Measurements from ENCODE around the gene TUT4.

The TUT4 gene

DNA sequence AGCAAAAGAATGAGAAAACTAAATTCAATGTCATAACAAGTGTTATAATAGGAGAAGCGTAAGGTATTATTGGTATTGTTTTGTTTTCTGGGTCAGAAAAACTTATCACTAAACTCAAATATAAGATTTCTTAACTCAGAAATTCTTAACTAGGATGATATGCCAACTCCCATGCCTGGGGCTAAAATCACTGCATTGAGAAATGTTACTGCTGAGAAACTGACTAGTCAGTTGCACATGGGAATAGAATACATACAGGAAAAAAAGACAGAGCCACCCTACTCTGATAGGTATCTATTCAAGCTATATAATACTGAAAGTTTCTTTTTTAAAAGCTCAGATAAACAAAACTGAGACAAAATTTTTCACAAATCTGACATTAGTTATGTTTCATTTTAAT lies 92.2 kb downstream of the TUT4 start:
- no peak for DNase-seq

DNA sequence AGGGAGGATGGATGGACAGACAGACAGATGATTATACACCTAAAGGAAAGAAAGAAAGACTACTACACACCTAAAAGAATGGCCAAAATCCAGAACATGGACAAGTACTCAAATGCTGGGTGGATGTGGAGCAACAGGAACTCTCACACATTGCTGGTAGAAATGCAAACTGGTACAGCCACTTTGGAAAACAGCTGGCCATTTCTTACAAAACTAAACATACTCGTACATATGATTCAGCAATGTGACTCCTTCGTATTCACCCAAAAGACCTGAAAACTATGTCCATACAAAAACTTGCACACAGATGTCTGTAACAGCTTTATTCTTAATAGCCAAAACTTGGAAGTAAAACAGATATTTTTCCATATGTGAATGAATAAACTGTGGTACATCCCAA lies 97.2 kb downstream of the TUT4 start:
- DNase-seq, result no peak

DNA sequence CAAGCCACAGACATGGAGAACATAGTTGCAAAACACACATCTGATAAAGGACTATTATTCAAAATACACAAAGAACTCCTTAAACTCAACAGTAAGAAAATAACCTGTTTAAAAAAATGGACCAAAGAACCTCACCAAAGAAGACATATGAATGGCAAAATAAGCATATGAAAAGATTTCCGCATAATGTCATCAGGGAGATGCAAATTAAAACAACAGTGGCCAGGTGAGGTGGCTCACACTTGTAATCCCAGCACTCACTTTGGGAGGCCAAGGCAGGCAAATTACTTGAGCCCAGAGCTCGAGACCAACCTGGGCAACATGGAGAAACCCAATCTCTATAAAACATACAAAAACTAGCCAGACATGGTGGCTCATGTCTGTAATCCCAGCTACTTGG lies 98.1 kb downstream of the TUT4 start:
- DNase-seq, result no peak

DNA sequence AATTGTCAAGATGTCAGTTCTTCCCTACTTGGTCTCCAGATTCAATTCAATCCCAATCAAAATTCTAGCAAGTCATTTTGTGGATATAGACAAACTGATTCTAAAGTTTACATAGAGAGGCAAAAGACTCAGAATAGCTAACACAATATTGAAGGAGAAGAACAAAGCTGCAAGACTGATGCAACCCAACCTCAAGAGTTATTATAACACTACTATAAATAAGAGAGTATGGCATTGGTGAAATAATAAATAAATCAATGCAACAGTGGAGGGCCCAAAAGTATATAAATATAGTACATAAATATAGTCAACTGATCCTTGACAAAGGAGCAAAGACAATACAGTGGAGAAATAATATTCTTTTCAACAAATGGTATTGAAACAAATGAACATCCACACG lies 98.8 kb downstream of the TUT4 start:
- no peak for DNase-seq

DNA sequence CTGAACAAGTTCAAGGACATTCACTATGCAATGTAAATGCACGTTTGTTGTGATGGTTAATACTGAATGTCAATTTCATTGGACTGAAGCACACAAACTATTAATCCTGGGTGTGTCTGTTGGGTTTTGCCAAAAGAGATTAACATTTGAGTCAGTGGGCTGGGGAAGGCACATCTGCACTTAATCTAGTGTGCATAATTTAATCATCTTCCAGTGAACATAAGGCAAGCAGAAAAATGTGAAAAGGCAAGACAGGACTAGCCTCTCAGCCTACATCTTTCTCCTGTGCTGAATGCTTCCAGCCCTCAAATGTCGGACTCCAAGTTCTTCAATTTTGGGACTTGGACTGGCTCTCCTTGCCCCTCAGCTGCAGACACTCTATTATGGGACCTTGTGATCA lies 108.4 kb downstream of the TUT4 start:
- no peak for DNase-seq

DNA sequence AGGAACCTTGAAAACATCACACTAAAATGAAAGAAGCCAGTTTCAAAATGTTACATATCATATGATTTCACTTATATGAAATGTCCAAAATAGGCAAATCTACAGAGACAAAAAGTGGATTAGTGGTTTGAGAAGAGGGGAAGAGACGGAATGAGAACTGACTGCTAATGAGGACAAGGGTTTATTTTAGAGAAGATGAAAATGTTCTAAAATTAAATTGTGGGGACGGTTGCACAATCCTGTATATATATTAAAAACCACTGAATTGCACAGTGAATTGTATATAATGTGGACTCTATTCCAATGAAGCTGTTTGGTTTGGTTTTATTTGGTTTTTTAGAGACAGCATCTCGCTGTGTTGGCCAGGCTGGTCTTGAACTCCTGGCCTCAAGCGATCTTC lies 112.9 kb downstream of the TUT4 start:
- no peak for DNase-seq

DNA sequence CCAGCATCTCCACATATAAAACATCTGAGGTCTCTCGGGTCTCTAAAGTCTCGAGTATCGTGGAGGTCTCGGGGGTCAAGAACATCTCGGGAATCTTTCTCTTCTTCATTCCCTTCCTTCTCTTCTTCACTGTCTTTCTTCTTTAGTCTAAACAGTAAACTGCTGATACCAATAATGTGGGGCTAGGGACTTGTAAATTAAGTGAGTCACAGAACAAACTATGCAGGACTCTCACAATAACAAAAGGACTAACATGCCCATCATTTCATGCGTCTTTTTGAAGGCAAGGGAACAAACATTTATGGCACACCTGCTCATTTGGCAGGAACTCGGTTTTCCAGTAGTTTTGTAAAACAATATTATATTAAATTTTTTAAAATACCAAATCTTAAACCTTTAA lies 116.1 kb downstream of the TUT4 start:
- no peak for DNase-seq

DNA sequence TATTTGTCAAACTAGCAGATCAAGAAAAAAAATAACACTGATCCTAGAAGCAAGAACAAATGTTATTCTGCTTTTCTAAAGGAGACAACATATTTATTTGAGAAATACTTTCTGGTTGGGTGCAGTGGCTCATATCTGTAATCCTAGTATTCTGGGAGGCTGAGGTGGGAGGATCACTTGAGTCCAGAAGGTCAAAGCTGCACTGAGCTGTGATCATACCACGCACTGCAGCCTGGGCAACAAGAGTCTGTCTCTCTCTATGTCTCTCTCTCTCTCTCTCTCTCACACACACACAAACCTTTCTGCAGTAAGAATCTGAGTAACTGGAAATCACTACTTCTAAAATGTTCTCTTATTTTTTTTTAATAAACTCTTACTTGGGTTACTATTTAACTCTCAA lies 117.2 kb downstream of the TUT4 start:
- DNase-seq, result no peak

DNA sequence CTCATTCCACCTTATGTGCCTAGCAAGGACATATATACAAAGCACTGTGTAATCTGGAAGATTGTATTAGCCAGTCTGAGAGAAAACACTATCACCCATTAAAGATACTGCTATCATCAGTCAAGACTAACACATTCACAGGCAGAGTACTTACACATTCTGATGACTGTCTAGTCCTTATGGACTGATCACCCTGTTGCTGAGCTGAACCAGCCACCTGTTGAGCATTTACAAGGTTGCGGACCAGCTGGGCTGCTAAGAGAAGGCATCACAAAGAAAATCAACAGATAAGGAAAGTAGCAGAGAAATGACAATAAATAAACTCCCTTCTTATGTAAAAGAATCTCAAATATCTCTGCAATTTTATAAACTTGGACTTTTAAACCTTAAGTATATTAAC lies 117.7 kb downstream of the TUT4 start:
- DNase-seq, result no peak

DNA sequence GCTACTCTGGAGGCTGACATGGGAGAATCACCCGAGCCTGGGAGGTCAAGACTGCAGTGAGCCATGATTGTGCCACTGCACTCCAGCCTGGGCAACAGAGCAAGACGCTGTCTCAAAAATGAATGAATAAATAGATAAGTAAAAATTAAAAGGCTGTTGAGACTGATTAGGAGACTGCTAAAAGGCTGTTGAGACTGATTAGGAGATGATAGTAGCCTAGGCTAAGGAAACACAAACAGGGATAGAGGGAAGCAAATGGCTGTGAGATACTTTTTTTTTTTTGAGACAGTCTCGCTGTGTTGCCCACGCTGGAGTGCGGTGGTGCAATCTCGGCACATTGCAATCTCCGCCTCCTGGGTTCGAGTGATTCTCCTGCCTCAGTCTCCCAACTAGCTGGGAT lies 120.1 kb downstream of the TUT4 start:
- no peak for DNase-seq

DNA sequence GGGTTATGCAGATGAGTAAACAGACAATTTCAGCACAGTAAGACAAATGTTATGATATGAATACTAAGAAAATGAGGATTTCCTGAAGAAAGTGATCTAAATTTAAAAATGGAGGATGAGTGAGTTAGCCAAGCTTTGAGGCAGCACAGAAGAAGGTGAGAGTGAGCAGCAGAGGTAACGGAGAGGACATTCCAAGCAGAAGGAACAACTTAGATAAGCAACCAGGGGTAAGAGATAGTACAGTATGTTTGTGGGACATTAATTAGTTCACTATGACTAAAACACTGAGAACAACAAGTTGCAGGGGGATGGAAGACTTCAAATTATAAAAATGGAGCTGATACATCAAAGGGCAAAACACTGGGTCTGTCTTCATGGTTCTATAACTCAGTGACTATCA lies 125.7 kb downstream of the TUT4 start:
- DNase-seq, result no peak

DNA sequence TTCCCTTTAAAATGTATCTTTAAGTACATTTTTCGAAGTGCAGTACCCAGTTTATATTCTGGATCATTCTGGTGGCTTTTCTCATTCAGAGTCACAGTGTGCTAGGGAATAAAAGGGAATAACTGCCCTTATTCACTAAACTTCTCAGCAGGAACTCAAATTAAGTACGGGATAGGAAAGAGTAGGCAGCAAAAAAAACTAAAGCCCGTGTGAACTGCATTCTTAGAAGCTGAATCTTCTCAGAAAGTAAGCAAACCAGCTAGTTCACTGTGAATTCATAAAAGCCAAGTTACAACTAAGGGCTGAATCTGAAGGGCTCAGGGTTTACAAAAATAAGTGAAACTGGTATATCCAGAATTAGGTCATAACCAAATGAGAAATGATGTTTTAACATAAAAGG lies 126.5 kb downstream of the TUT4 start:
- no peak for DNase-seq

DNA sequence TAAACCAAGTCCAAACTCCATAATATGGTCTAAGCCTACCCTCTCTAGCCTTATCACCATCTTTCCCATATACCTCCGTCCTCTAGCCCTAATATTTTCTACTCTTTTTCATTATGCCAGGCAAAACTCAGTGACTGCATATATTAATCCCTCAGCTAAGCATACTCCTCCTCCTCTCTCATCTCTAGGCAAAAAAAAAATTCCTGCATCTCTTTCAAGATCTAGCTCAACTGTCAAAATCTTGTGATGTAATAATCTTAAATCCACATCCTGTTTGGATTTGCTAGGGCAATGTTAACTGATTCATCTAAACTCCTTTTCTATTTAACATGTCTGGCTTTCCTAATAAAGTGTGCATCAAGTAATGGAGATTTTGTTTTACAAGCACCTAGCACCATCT lies 128.1 kb downstream of the TUT4 start:
- DNase-seq, result no peak

DNA sequence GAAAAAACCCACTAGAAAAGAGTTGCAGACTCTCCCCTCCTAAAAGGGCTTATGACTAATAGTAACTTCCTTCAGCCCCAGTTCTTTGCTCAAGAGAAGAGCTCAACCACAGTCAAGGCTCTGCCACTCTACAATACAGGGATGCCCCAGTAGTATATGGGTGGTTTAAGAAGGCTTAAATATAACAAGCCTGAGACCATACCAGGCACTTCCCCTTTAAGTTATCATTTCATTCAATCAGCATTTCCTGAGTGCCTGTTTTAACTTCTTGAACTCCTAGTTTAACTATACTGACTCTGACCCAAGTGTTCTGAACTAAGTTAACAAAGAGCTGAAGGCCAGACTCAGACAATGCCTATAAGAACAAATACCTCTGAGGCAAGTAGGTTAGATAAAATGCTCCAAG lies 128.7 kb downstream of the TUT4 start:
- peak; percentile 16 for DNase-seq

DNA sequence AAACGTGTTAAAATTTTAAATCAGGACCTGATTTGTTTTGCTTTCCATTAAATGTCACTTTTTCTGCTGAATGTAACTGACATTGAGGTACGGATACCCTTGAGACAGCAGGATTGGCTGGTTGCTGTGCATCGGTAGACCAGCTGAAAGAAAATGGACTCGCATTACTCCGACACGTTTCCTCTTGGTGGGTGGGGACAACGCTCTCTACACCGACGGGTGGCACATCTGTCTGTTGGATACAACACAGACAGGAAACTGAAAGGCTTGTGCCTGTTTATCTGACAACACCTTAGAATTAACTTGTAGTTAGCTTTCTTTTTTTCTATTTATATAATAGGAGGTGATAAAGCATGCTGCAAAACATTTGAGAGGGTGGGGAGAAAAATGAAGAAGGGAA lies 129.1 kb downstream of the TUT4 start:
- peak; percentile 56 for DNase-seq

DNA sequence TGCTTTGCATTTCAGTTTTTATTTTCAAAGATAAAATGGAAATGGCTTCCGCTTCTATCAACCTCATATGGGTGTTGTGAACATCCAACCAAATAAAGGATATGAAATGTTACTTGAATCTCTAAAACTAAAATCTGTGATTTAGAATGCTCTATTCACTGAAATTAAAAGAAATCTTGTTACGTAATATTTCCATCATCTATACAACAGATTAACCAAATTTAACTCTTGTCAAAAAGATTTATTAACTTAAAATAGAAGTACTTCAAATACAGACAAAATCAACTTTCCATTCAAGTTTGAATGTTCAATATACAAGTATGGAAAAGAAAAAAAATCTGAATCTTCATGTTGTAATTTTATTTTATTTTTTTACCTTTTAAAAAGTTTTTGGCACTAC lies 129.8 kb downstream of the TUT4 start:
- DNase-seq, result no peak

DNA sequence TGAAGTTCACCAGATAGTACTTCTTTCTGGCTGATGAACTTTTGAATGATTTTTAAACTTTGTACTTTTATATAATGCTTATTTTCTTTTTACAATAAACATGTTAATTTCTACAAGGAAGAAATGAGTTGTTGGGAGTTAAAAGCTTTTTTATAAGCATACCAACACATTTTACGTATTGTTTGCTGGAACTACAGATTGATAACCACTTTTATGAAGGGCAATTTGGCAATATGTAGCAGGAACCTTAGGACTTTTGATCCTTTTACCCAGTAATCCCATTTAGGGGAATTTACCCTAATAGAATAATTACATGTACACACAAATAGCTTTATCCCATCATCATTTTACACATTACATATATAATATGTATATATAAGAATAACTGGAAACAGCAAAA lies 132.2 kb downstream of the TUT4 start:
- no peak for DNase-seq

DNA sequence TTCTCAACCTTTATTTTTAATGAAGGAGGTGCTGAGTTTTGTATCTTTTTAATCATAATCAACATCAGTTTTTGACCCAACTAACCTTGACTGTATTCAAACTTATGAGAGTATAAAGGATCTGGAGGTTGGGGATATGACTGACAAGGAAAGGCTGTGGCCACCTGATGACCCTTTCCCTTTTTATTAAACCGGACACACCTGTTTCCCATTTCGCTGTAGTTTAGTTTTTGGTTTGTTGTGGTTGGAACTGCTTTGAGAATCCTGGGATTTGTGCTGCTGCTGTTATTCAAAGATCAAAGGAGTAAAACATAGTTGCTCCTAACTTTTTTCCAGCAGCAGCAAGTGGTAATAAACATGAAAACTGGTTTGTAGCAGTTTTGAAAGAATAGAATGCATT lies 136.1 kb downstream of the TUT4 start:
- DNase-seq, result no peak

DNA sequence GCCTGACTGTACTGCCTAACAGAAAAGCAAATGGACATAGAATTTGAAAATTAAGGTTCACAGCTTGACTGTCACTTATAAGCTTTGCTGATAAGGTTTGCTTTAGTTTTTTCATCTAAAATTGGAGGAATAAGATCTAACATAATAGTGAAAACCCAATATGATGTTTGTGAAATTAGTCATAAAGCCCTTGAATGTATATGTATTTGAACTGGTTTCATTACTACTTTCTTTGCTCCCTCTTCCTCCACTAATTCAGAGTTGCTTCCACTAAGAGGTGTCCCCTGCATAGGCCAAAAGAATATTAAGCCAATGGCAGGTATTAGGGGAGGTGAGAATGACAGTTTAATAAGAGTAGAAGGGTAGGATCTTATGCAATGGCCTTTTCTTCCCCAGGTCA lies 137.9 kb downstream of the TUT4 start:
- DNase-seq, result no peak

DNA sequence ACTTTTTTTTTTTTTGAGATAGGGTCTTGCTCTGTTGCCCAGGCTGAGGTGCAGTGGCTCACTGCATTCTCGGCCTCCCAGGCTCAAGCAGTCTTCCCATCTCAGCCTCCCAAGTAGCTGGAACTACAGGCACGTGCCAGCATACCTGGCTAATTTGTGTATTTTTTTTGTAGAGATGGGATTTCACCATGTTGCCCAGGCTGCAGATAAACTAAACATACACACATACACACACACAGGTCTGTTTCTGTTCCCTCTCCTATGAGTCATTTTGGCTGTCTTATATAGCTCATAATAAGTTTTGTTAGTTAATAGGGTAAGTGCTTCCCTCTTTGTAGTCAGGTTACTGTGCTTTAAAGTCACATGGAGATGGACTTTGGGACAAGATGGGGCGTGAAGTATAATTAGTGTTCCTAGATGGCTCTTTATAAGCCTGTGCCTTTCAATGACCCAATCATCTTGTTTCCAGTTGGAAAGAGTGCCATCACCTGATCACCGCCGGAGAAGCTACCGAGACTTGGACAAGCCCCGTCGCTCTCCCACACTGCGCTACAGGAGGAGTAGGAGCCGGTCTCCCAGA lies 139.4 kb downstream of the TUT4 start:
- DNase-seq, result no peak

DNA sequence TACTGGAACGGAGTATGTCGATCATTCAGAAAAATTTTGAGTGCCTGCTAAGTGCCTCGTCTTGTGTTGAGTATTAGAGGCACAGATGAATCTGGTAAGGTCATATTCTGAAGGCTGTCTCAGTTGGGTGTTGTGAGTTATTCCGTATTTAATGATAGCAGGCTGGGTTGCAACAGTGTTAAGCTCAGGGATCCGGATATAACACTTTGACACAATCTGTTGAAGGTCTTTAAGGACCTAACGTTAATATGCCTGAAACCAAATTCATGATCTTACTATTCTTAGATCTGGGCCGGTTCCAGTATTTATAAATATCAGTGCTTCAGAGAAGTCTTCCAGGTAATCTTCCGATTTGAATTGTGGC lies 147.9 kb downstream of the TUT4 start:
- DNase-seq, result no peak

DNA sequence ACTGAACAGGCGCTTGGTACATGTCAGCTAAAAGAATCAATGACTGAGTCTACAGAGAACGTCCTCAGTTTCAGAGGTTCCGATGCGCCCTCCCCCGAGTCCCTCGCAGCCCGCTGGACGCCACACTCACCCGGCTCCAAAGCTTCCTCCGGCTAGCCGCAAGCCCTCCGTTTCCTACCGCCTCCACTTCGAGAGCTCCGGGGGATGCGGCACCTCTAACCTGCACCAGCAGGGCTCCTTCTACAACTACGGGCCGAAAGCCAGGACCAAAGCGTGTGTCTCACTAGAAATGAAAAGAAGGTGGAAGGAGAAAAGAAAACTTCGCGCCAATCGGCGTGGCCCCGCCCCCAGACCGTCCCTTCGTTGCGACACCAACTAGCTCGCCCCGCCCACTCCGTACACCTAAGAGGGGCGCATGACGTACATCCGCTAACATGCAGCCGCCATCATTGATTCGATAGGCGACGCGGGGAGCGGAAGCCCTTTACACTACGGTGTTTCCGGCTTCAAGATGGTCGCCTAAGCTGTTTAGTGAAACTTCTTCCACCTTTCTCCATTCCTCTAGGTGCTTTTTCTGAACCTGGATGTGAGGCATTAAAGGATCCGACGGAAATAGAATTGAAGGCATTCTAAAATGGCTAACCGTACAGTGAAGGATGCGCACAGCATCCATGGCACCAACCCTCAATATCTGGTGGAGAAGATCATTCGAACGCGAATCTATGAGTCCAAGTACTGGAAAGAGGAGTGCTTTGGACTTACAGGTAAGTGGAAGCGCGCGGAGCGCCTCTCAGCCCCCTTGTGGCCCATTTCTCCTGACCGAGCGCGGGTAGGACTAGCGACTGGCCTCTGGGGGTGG lies 148.5 kb downstream of the TUT4 start, which contains the start of the genes ORC1 and PRPF38A:
ORC1 (minus strand) TSS at position 308 of the 859 bp plus-strand sequence. CDS start 2,200 bp downstream, outside the sequence.
PRPF38A (plus strand) TSS at position 487 of the 859 bp plus-strand sequence; CDS start at position 635, 148 bp downstream.
- peak; percentile 97 for DNase-seq

DNA sequence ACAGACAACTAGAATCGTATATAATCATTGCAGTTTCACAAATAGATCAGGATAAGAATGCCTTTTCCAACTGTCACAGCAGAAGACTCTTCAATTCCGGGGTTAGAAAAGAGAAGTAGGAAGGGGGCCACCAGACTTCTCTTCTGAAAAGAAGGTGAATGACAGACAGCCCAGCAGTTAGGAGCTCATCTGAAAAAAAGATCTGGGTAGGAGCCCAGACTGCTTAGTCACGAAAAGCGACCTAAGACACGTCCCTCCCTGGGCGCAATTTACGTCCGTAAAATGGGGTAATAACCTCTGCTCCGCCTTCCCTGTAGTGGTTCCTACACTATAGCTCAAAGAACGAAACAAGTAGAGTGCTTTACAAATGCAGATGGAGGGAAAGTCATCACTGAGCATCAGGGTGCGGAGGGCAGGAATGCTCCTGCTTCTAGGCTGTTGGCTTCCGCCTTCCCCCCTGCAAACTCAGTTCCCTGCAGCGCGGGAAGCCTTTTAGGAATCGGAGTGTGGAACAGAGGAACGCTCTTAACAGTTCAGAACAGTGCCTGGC lies 149.3 kb downstream of the TUT4 start:
- peak; percentile 15 for DNase-seq

DNA sequence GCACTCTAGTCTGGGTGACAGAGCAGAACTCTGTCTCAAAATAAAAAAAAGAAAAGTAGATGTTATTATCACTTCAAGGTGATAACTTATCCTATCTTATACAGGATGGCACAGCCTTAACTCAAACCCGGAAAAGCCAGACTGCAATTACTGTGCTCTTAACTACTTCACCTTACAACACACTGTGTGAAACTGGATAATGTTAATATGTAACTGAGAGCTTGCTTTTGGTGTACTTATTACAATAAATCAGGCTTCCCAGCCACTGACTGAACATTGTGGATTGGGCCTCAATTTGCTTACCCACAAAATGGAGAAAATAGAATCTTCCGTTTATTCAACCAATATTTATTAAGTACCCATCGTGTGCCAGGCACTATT lies 150.0 kb downstream of the TUT4 start:
- no peak for DNase-seq

All from T-helper 9 cell (primary cell).